Umbilical cord (tissue), 2 donors: ENCODE data around the gene CFHR3. TPM values are rescaled to one million over a fixed set of nuclear protein-coding genes. Genes with fewer than 3 reads are reported as not detected.
"Not testable (repeated sequence)": the region's sequence is repeated elsewhere in the genome, so short reads cannot be mapped to it uniquely, and the experiment has no call there.

Source experiments
- DNase-seq: peaks from one replicate; pipeline ENCODE4 v3.0.0-alpha.2; 2015; ENCODE audit warnings: low spot score
- total RNA-seq: library from RNA; depleted of rRNA; stranded (reverse); fragments of >200 nt; gene quantifications from one replicate; pipeline ENCODE4 v1.2.3, GENCODE V29; 2014; ENCODE audit warnings: low replicate concordance; ENCODE audit not compliant: insufficient read depth

Gene CFHR3
- 22.6 TPM for total RNA-seq

GRCh38 chr1:196774603-196775002 lies at the start of gene CFHR3:
Gene CFHR3, plus strand, starts transcription at chr1:196774840. Its CDS starts 47 bp downstream, at chr1:196774887.
- no peak for DNase-seq

DNA sequence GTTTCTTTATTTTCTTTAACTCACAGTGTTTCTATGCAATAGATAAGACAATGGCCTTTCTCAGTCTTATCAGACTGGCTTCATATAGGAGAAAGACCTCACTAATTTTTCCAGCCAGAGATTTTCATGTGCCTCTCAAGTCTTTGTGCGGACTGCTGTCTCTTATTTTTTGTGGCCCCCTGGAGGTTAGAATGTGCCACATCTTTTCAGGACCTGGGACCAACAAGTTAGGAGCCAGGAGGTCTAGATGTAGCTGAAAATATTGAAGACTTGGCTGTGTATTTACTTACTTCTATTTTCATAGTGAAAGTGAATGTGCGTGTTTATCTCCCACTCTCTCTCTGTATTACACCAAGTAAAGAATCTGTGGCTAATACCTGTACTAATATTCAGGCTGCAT lies 42.1 kb upstream of the CFHR3 start:
- DNase-seq = no peak

DNA sequence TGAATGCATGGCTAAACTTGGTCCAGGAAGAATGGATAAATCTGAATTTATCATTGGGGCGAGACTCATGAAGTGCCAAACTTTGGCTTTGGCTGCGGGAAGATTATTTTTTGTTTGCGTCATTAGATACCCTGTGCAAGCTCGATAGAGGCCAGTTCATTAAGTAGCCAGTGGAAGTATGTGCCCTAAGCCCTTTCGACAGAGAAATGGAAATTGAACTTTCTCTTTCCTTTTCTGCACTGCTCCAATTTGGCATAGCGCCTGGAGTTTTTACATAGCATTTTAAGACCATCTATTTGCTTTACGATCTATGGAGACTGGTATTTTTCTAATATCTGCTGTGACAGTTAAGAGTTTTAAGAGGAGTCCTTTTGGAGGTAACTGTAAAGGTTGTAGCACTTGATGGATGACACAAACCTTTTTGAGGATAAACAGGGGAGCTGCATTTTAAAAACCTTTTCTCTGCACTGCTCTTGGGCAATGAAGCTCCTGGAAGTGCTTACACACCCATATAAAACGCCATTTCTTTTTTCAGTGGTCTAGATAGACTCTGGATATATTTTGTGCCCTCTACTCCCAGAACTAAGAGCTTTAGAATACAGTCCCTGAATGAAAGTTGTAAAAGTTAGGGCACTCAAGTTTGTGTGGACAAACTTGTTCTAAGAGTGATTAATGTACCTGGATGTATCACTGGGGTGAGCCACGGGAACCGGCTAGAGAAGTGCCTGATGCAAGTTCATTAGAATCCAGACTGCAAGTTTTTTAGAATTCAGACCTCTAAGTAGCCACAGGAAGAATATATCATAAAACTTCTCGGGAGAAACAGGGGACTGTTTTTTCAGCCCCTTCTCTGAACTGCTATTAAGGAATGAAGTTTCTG lies 41.3 kb upstream of the CFHR3 start:
- no peak for DNase-seq

GRCh38 chr1:196734006-196734405 lies 40.6 kb upstream of the CFHR3 start:
- no peak for DNase-seq

GRCh38 chr1:196734460-196734859 lies 40.2 kb upstream of the CFHR3 start:
- DNase-seq = no peak

- no peak for DNase-seq
Measured at GRCh38 chr1:196738730-196739129, 35.9 kb upstream of the CFHR3 start.

- DNase-seq = peak; percentile 33
Measured at GRCh38 chr1:196743244-196743643, 31.4 kb upstream of the CFHR3 start.

- DNase-seq = not testable (repeated sequence)
Measured at GRCh38 chr1:196765019-196765740, 9.5 kb upstream of the CFHR3 start.

DNA sequence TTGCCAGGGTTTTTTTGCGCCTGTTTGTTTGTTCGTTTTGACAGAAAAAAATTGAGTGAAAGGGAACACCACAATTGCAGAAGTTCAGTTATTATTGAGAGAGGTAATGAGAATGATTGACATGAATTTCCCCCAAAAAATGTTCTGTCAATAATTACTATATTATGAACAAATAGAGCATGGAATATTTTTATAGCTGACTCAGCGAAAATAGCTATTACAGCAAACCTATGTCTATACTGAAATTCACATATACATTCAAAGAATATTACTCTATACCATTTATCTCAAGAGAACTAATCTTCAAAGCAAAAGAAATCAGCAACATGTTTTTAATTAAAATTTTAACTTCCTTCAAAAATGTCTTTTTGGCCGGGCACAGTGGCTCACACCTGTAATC lies 4.8 kb upstream of the CFHR3 start:
- not testable (repeated sequence) for DNase-seq

- no peak for DNase-seq
Measured at GRCh38 chr1:196773713-196774112, 927 bp upstream of the CFHR3 start.

DNA sequence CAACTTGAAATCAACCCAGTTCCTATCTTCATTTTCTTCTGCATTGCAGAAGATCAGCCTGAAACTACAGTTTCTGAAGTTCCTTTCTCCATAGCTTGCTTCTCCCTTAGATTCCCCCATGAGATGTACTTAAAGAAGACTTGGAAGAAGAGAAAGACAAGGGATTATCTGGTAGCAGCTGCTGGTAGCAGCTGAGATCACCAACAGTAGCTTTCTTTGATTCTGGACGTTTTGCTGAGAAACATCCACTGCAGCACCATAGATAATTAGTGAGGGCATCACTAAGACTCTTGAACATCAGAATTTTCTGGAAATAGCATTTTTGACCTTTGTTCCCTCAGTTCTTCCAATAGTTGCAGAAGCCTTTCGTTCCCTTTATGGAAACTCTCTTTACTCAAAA lies 465 bp upstream of the CFHR3 start:
- DNase-seq = no peak

- DNase-seq = no peak
Measured at GRCh38 chr1:196777603-196778002, 3.0 kb downstream of the CFHR3 start.

DNA sequence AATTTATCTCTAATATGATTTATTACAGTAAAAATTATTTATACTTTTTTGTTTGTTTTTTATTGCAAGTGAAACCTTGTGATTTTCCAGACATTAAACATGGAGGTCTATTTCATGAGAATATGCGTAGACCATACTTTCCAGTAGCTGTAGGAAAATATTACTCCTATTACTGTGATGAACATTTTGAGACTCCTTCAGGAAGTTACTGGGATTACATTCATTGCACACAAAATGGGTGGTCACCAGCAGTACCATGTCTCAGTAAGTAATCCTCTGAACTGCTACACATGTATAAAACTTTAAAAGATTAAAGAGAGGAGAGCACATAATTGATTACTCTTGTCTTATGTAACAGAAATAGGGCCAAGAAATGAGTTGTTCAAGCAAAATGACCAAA lies 4.5 kb downstream of the CFHR3 start:
- DNase-seq = no peak

GRCh38 chr1:196791252-196791651 lies 16.6 kb downstream of the CFHR3 start:
- DNase-seq = not testable (repeated sequence)

GRCh38 chr1:196794103-196794502 lies 19.5 kb downstream of the CFHR3 start:
- DNase-seq = not testable (repeated sequence)

GRCh38 chr1:196797891-196798290 lies 23.3 kb downstream of the CFHR3 start:
- DNase-seq = no peak

DNA sequence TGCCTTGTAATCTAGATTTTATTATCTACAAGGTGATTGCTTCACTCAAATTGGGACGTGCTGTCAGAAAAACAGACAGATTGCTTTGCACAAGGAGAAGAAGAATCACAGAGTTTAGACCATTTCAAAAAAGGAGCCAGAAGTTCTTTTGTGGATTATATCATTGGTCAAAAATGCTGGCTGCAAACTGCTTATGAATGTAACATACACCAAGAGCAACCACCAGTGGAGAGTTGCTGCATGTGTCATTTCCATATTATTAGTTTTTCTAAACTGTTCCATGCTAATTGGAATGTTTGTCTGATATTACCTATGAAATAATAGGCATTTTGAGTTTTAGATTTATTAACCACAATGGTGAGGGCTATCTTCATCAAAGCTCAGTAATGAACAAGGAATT lies 27.3 kb downstream of the CFHR3 start:
- DNase-seq = not testable (repeated sequence)

GRCh38 chr1:196808529-196809235 lies 34.0 kb downstream of the CFHR3 start:
- DNase-seq = no peak

- DNase-seq = not testable (repeated sequence)
Measured at GRCh38 chr1:196817442-196817841, 42.8 kb downstream of the CFHR3 start.

DNA sequence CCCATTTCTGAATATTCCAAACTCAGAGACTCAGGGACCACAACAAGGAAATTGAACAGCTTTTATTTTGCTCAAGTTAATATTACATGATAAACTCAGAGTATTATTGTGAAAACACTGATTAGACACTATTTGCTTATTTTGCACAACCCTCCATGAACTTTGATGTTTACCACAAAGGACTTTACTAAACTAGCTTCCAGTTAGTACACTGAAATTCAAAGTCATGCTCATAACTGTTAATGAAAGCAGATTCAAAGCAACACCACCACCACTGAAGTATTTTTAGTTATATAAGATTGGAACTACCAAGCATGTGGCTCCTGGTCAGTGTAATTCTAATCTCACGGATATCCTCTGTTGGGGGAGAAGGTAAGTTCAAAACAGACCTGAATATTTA lies 44.9 kb downstream of the CFHR3 start, which contains the start of gene CFHR1:
Gene CFHR1, plus strand, starts transcription at position 201 of the 400 bp plus-strand sequence. Its CDS starts 114 bp downstream, at position 315.
- DNase-seq = not testable (repeated sequence)

DNA sequence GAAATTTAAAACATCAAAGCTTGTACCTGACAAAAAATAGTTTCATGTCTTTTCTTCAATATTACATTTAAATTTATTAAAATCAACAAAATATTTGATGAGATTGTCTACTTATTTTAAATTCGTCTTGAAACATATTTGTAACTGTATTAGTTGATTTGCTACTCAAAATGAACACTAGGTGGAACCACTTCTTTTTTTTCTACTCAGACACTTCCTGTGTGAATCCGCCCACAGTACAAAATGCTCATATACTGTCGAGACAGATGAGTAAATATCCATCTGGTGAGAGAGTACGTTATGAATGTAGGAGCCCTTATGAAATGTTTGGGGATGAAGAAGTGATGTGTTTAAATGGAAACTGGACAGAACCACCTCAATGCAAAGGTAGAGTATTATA lies 53.2 kb downstream of the CFHR3 start:
- DNase-seq = peak; percentile 29
